Activated T-helper 1 cell treated with Interleukin-2 at 50 U/mL for 16 hours (primary cell): ENCODE measurements around the gene RBM8A.
A peak's percentile ranks its signal among the peaks of the same experiment; 100 is the strongest.

Experiments used
- DNase-seq: peaks from one replicate; pipeline ENCODE4 v3.0.0-alpha.2; 2020; ENCODE audit warnings: low read depth

Gene RBM8A

GRCh38 chr1:145916745-145917144 is 10.5 kb downstream of the RBM8A start:
- DNase-seq: no peak

GRCh38 chr1:145912128-145912641 is 15.1 kb downstream of the RBM8A start:
- DNase-seq: no peak

- no peak for DNase-seq
Observed at GRCh38 chr1:145908653-145909052, 18.6 kb downstream of the RBM8A start.

- no peak for DNase-seq
Observed at GRCh38 chr1:145906954-145907753, 20.1 kb downstream of the RBM8A start.

- DNase-seq: no peak
Observed at GRCh38 chr1:145901312-145902021, 25.8 kb downstream of the RBM8A start.

GRCh38 chr1:145898756-145899155 is 28.5 kb downstream of the RBM8A start:
- DNase-seq: no peak

DNA sequence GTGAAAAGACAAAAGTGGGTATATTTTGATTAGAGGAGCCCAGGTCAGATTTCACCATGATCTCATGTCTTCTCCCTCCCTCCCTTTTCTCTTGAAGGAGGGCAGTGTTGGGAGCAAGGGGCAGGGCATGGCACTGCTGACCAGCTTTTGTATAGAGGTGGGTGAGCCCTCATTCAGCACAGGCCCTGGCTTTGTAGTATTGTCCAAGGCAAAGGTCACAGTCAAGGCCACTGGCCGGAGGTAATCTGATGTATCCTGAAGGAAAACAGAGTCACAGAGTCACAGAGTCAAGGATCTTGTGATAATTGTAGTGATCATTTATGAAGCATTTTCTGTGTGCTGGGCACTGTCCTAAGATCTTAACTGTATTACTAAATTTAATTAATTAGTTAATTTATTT is 29.3 kb downstream of the RBM8A start:
- no peak for DNase-seq

- no peak for DNase-seq
Observed at GRCh38 chr1:145895471-145895870, 31.8 kb downstream of the RBM8A start.

GRCh38 chr1:145893306-145894055 is 33.8 kb downstream of the RBM8A start:
- DNase-seq: no peak

- no peak for DNase-seq
Observed at GRCh38 chr1:145892486-145893087, 34.7 kb downstream of the RBM8A start.

DNA sequence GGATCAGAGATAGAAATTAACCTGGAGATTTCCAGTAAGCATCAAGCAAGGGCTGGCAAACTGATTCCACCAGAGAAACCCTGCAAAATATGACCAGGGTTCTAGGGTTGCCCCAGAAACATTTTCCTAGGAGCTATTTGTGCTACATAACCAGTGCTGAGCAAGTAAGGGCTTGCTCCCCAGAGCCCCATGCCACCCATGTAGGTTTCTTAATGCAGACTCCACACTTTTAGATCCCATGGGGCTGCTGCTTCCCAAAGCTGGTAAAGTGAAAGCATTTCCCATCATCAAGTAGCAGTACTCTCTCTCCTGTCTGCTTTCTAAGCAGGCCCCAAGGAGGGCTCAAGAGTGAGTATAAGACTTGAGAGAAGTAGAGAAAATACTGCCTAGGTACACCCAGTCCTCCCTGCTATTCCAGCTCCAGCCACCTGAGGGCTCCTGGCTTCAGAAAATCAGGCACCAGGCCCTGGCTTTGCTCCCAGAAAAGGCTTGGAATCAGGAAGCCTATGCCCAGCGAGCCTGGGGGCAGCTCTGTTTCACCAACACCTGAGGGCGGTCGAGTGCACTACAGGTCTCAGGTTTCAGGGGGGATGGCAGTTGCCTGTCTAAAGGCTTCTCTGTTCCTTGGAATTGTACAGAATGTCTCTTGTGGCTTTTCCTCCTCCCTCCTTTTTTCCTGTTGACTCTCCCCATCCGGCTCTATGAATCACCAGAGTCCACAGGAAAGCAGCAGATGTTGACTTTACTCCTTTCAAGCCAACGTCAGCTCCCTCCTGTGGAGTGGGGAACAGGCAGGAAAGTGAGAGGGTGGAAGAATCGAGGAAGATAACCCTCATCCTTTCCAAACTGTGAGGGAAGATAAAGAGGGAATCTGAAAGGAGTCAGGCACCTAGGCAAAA is 35.4 kb downstream of the RBM8A start:
- peak; percentile 23 for DNase-seq

DNA sequence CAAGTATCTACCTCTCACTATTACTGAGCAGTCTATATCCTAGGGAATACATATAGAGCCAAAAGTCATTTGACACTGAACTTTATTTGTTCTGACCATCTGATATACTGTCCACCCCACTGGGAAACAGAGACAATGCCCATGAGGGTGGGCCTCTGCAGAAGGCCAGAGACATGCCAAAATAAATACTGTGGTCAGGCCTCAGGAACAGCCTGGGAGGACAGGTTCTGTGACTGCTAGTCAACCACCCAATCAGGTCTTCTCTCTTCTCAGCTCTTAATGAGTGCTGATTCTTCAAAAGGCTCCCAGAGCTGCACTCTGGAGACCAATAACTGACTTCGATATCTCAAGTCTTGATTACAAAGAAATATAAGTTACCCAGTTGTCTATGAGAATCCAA is 36.1 kb downstream of the RBM8A start:
- no peak for DNase-seq

- no peak for DNase-seq
Observed at GRCh38 chr1:145889722-145890121, 37.6 kb downstream of the RBM8A start.

DNA sequence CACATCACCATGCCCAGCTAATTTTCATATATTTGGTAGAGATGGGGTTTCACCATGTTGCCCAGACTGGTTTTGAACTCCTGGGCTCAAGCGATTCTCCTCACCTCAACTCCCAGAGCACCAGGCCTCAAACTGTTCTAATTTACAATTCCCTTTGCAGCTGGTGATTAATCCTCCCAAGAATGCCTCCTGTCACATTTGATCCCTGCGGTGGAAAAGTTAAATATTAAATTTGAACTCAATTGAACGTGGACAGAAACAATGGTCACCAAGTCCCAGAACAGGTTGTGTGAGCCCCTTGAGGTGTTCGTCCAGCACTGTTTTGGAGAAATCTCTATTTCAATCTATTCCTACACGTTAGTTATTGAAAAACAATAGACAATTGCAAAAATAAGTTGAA is 39.7 kb downstream of the RBM8A start:
- DNase-seq: no peak

DNA sequence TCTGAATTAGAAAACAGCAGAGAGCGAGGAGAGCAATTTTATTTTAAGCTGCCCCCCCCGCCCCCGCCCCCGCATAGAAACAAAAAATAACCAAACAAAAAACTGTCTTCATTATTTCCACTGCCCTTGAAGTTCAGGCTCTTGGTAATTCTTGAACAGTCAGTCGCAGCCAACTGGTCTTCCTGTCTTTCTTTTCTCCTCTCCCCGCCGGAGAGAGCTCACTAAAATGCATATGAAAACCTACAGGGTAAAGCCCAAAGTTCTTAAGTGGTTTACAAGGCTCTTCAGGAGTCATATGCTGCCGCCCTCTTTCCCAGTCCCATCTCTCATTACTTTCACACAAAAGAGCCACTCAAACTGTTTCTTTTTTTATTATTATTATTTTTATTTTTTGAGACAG is 40.5 kb downstream of the RBM8A start:
- DNase-seq: no peak

DNA sequence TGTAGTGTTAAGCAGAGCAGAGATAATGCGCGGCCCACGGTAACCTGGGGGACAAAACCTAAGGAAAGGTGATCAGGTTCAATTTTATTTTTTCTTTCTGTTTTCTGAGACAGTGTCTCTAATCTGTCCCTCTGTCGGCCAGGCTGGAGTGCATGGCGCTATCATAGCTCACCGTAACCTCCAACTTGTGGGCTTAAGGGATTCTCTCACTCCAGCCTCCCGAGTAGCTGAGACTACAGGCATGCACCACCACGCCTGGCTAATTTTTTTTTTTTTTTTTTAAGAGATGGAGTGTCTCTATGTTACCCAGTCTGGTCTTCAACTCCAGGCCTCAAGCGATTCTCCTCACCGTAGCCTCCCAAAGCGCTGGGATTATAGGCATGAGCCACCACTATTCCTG is 40.9 kb downstream of the RBM8A start:
- DNase-seq: no peak

DNA sequence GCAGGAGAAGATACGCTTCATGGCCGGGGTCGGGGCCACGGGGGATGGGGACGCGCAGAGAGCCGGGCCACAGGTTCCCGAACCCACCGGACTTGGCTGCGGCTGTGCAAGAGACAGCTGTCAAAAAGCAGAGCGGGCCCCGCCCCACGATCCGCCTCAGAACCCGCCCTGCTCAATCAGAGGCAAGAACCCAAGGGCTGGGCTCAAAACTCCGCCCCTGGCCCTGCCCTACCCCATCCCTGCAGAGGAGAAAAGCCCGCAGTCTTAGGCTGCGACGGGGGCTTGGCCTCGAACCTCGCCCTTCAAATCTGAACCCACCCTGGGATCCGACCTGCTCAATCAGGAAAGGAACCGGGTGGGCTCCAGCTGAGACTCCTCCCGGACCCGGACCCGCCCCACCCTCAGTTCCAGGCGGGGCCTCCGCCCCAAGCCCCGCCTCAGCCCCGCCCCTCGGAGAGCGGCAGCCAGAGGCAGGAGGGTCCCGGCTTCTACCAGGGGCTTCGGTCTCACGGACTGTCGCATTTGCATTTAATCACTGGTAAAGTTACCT is 41.5 kb downstream of the RBM8A start, which contains the start of gene ANKRD35:
TSS of gene ANKRD35 (minus strand) at position 129 of the 550 bp plus-strand sequence. CDS start at position 21, 108 bp downstream.
- DNase-seq: peak; percentile 71

- no peak for DNase-seq
Observed at GRCh38 chr1:145884675-145885074, 42.6 kb downstream of the RBM8A start.

GRCh38 chr1:145879775-145880174 is 47.5 kb downstream of the RBM8A start:
- DNase-seq: no peak

DNA sequence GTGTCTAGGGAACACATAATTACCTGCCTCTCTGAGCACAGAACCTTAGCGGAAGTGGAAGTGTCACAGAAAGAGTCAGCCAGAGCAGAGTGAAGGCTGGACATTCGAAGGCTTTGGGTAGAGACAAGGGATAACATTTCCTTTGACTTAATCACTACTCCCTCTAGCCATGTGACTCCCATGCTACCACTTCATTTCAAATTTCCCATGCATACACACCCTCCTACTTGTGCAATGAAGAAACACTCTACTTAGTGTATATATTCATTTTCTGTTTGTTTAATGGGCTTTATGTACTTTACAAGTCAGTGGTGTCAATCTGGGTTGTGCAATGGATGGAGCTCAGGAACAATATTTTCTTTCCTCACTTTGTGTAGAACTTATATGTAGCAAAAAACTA is 48.6 kb downstream of the RBM8A start:
- no peak for DNase-seq
